HCT116 (cell line): ENCODE measurements around the gene CASK. TPM values are rescaled to one million over a fixed set of nuclear protein-coding genes. Genes with fewer than 3 reads are reported as not detected.

Experiments
- ATAC-seq: fragments of 200-7000 bp; cut with Tn5 transposase; 2 replicates; pipeline ENCODE4 v1.9.1; 2020; ENCODE audit warnings: mild to moderate bottlenecking, moderate library complexity
- BruUV-seq: library from RNA; stranded (reverse); fragments of 400-500 nt; replicated peaks from 2 replicates; lab custom pipeline; 2021; lab: Mats Ljungman, UMichigan
- CTCF ChIA-PET: fragments of 300-600 bp; sonication (Branson Sonifier 250); formaldehyde crosslinking; loops from one replicate; lab custom pipeline; 2021; ENCODE audit warnings: antibody characterized with exemption; lab: Charles Lee
- POLR2A ChIA-PET: fragments of 300-600, 350-600 bp; sonication (Branson Sonifier 250); formaldehyde crosslinking; loops from one replicate; lab custom pipeline; 2021; ENCODE audit warnings: antibody characterized with exemption; lab: Charles Lee
- RAD21 ChIA-PET, 2 experiments: fragments of 300-600 bp; sonication (Branson Sonifier 250); formaldehyde crosslinking; loops; one replicate each; lab custom pipeline; 2023; ENCODE audit warnings: low total read pairs in 2 of 2; ENCODE audit not compliant: uncharacterized antibody in 2 of 2, unreplicated experiment in 2 of 2, low non-redundant PET in 1 of 2; lab: Charles Lee
- DNase-seq: peaks from one replicate; pipeline ENCODE4 v3.0.0-alpha.2; 2010; ENCODE audit warnings: low read depth, low spot score
- H2AFZ ChIP-seq: fragments of 200-600 bp; shearing (Covaris generic), sonication (generic); 2 replicates; pipeline ENCODE4 v1.6.1; 2017; ENCODE audit warnings: low read depth, mixed run types, mixed read lengths, antibody characterized with exemption, low read length; ENCODE audit not compliant: poor library complexity, severe bottlenecking
- H3K27ac ChIP-seq: 2 replicates; pipeline ENCODE4 v1.5.1; 2012; ENCODE audit warnings: low read depth, low read length
- H3K27me3 ChIP-seq: fragments of 200-600 bp; sonication (generic); 2 replicates; pipeline ENCODE4 v1.6.1; 2016; ENCODE audit warnings: mixed run types, low read length, mixed read lengths; ENCODE audit not compliant: insufficient read depth
- H3K36me3 ChIP-seq, 2 experiments: fragments of 200-500 bp in 1 of 2; fragments of 200-600 bp in 1 of 2; sonication (Bioruptor generic) in 1 of 2; sonication (generic) in 1 of 2; 2 replicates each; pipeline versions ENCODE4 v1.5.1 to v1.6.1; 2014 to 2016; ENCODE audit warnings: low read length in 2 of 2, inconsistent platforms in 1 of 2, mixed read lengths in 1 of 2, mixed run types in 1 of 2; ENCODE audit not compliant: insufficient read depth in 2 of 2, control insufficient read depth in 1 of 2
- H3K4me1 ChIP-seq, 2 experiments: fragments of 200-600 bp in 1 of 2; sonication (generic) in 1 of 2; 2 replicates each; pipeline versions ENCODE4 v1.5.1 to v1.6.1; 2012 to 2017; ENCODE audit warnings: low read length in 2 of 2, inconsistent platforms in 1 of 2, mild to moderate bottlenecking in 1 of 2, mixed read lengths in 1 of 2, mixed run types in 1 of 2, moderate library complexity in 1 of 2; ENCODE audit not compliant: insufficient read depth in 2 of 2, control insufficient read depth in 1 of 2
- H3K4me2 ChIP-seq: fragments of 200-600 bp; sonication (generic); 2 replicates; pipeline ENCODE4 v1.6.1; 2017; ENCODE audit warnings: mixed run types, low read length, mixed read lengths
- H3K4me3 ChIP-seq, 2 experiments: fragments of 200-600 bp in 1 of 2; sonication (generic) in 1 of 2; replicated peaks in 1 of 2; 2 replicates each; pipeline ENCODE4 v1.5.1; 2011 to 2016; ENCODE audit warnings: low read length in 2 of 2, control low read depth in 1 of 2, low read depth in 1 of 2, mild to moderate bottlenecking in 1 of 2, mixed read lengths in 1 of 2, mixed run types in 1 of 2
- H3K79me2 ChIP-seq: fragments of 200-600 bp; sonication (generic); 2 replicates; pipeline ENCODE4 v1.6.1; 2017; ENCODE audit warnings: mild to moderate bottlenecking, mixed run types, low read length, moderate library complexity, mixed read lengths; ENCODE audit not compliant: insufficient read depth
- H3K9ac ChIP-seq: fragments of 200-600 bp; sonication (generic); 2 replicates; pipeline ENCODE4 v1.6.1; 2016; ENCODE audit warnings: low read length, mixed read lengths
- H3K9me2 ChIP-seq: fragments of 200-600 bp; sonication (generic), shearing (Covaris generic); 2 replicates; pipeline ENCODE4 v1.6.1; 2017; ENCODE audit warnings: mixed run types, mild to moderate bottlenecking, moderate library complexity; ENCODE audit not compliant: insufficient read depth
- H3K9me3 ChIP-seq, 2 experiments: fragments of 200-500 bp in 1 of 2; fragments of 200-600 bp in 1 of 2; sonication (Bioruptor generic) in 1 of 2; sonication (generic) in 1 of 2; 2 replicates each; pipeline ENCODE4 v1.6.1; 2014 to 2017; ENCODE audit warnings: low read length in 2 of 2, mixed read lengths in 2 of 2, inconsistent platforms in 1 of 2, low read depth in 1 of 2, mild to moderate bottlenecking in 1 of 2, mixed run types in 1 of 2, moderate library complexity in 1 of 2; ENCODE audit not compliant: control insufficient read depth in 1 of 2, insufficient read depth in 1 of 2
- H4K20me1 ChIP-seq: fragments of 200-600 bp; sonication (generic), shearing (Covaris generic); 2 replicates; pipeline ENCODE4 v1.6.1; 2017; ENCODE audit warnings: mixed run types, mild to moderate bottlenecking, moderate library complexity; ENCODE audit not compliant: insufficient read depth
- ATF3 ChIP-seq: IDR thresholded peaks from 2 replicates; pipeline ENCODE4 v1.6.1; 2012
- CBX3 ChIP-seq: IDR thresholded peaks from 2 replicates; pipeline ENCODE4 v1.6.1; 2012; ENCODE audit warnings: low read depth
- CEBPB ChIP-seq: IDR thresholded peaks from 2 replicates; pipeline ENCODE4 v1.6.1; 2012; ENCODE audit warnings: low read depth
- EGR1 ChIP-seq: IDR thresholded peaks from 2 replicates; pipeline ENCODE4 v1.6.1; 2012; ENCODE audit warnings: low read depth
- ELF1 ChIP-seq: IDR thresholded peaks from 2 replicates; pipeline ENCODE4 v1.6.1; 2012; ENCODE audit warnings: low read depth, borderline replicate concordance
- EZH2phosphoT487 ChIP-seq: fragments of 200-600 bp; IDR thresholded peaks from 2 replicates; pipeline ENCODE4 v1.6.1; 2018; ENCODE audit warnings: antibody characterized with exemption, borderline replicate concordance
- FOSL1 ChIP-seq: IDR thresholded peaks from 2 replicates; pipeline ENCODE4 v1.6.1; 2012; ENCODE audit warnings: low read depth
- JUND ChIP-seq: IDR thresholded peaks from 2 replicates; pipeline ENCODE4 v1.6.1; 2012
- MAX ChIP-seq: IDR thresholded peaks from 2 replicates; pipeline ENCODE4 v1.6.1; 2012
- POLR2A ChIP-seq: IDR thresholded peaks from 2 replicates; pipeline ENCODE4 v1.7.0; 2011; ENCODE audit warnings: borderline replicate concordance; ENCODE audit not compliant: insufficient read depth, insufficient read length; ENCODE audit errors: extremely low read depth
- POLR2AphosphoS5 ChIP-seq: IDR thresholded peaks from 2 replicates; pipeline ENCODE4 v1.6.1; 2011; ENCODE audit warnings: mild to moderate bottlenecking, low read depth, low read length, moderate library complexity
- RAD21 ChIP-seq: IDR thresholded peaks from 2 replicates; pipeline ENCODE4 v1.6.1; 2012; ENCODE audit warnings: low read depth, mild to moderate bottlenecking
- REST ChIP-seq: IDR thresholded peaks from 2 replicates; pipeline ENCODE4 v1.6.1; 2012; ENCODE audit warnings: low read depth
- SIN3A ChIP-seq: IDR thresholded peaks from 2 replicates; pipeline ENCODE4 v1.6.1; 2012; ENCODE audit warnings: low read depth
- SP1 ChIP-seq: IDR thresholded peaks from 2 replicates; pipeline ENCODE4 v1.6.1; 2012; ENCODE audit warnings: low read depth
- SRF ChIP-seq: IDR thresholded peaks from 2 replicates; pipeline ENCODE4 v1.6.1; 2012; ENCODE audit warnings: low read depth
- ZBTB33 ChIP-seq: IDR thresholded peaks from 2 replicates; pipeline ENCODE4 v1.6.1; 2011; ENCODE audit warnings: mild to moderate bottlenecking, low read length, moderate library complexity; ENCODE audit not compliant: insufficient replicate concordance; ENCODE audit errors: extremely low read depth
- ZNF274 ChIP-seq: fragments of 200-500 bp; sonication (Bioruptor generic); IDR thresholded peaks from 2 replicates; pipeline ENCODE4 v1.6.1; 2014; ENCODE audit warnings: mild to moderate bottlenecking, low read depth, low read length, inconsistent platforms
- intact Hi-C: fragments of 100-400 bp; cut with micrococcal nuclease; formaldehyde crosslinking; loops from 2 replicates; pipeline ENCODE4 v1.10.0; 2022
- total RNA-seq: library from RNA; stranded (reverse); gene quantifications from one replicate; pipeline ENCODE4 v1.2.1, GENCODE V29; 2021; ENCODE audit not compliant: unreplicated experiment

Gene CASK
- total RNA-seq, 1 experiment from 2014 or later, result 39.0 TPM

- RAD21 ChIA-PET, result no interaction called here
- no peaks in the 10 kb centered on the region for H3K9me3 ChIP-seq
- no peaks in the 10 kb centered on the region for H3K79me2 ChIP-seq
- intact Hi-C loops, result no loop called here
- H4K20me1 ChIP-seq, result no peaks in the 10 kb centered on the region
- POLR2A ChIA-PET, result no interaction called here
- no peaks in the 10 kb centered on the region for H3K9me2 ChIP-seq
- H3K4me3 ChIP-seq, result no peak overlapping the region
- H3K27ac ChIP-seq, result no peak overlapping the region
- TF ChIP-seq ATF3 (no peak), MAX (no peak), SIN3A (no peak), CEBPB (no peak), REST (no peak), SP1 (no peak), ELF1 (no peak), ZBTB33 (no peak), ZNF274 (no peak), RAD21 (no peak), FOSL1 (no peak), POLR2A (no peak), EGR1 (no peak), EZH2phosphoT487 (no peak), JUND (no peak), CBX3 (no peak), POLR2AphosphoS5 (no peak), SRF (no peak)
- no TSS peak for BruUV-seq
- no peaks in the 10 kb centered on the region for H3K27me3 ChIP-seq
- no peaks in the 10 kb centered on the region for H3K36me3 ChIP-seq
- no peak overlapping the region for H2AFZ ChIP-seq
- DNase-seq, result no peak
- CTCF ChIA-PET, result no interaction called here
- no peak for ATAC-seq
- no peaks in the 10 kb centered on the region for H3K4me1 ChIP-seq
- H3K9ac ChIP-seq, result no peak overlapping the region
- H3K4me2 ChIP-seq, result no peak overlapping the region
Observed at GRCh38 chrX:41732260-41732659, 191.1 kb downstream of the CASK start.
